ENCODE data around the gene LSM14B.

GRCh38 chr20:62181808-62182207 is 59.5 kb downstream of the LSM14B start:
- no peak for TF ChIP-seq POLR2AphosphoS5 (IDR thresholded peaks at IDR 0.05; ENCODE audit: borderline replicate concordance, low read depth, low read length)
- TF ChIP-seq EZH2 (IDR thresholded peaks at IDR 0.05): no peak
- TF ChIP-seq FOXP2 (optimal IDR thresholded peaks at IDR 0.05; ENCODE audit: control extremely low read depth, extremely low read length, insufficient read depth): no peak

Measured in SK-N-MC (cell line).